Activated T-cell treated with anti-CD3 and anti-CD28 coated beads for 24 hours (primary cell): ENCODE measurements around the gene EEFSEC.

Experiments
- DNase-seq: peaks from one replicate; pipeline ENCODE4 v3.0.0-alpha.2; 2020; ENCODE audit warnings: low read depth

Gene EEFSEC

GRCh38 chr3:128185630-128186447 lies 32.6 kb downstream of the EEFSEC start:
- no peak for DNase-seq

GRCh38 chr3:128187495-128187894 lies 34.2 kb downstream of the EEFSEC start:
- no peak for DNase-seq

DNA sequence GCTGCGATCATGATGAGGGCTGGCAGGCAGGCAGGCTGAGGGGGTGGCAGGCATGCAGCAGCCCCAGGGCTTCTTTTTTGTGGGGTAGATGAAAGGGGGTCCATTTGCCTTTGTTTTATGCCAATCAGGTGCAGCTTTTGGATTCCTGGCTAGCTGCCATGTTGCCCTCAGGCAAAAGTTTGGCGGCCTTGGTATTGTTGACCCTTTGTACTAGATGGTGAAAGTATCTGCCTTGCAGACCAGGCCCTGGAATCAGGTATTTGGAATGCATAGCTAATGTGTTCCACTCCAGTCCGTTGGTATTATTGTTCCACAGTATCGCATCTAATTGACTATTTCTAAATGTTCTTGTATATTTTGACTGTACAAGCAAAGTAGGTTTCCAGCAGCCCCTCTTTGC lies 35.0 kb downstream of the EEFSEC start:
- no peak for DNase-seq

DNA sequence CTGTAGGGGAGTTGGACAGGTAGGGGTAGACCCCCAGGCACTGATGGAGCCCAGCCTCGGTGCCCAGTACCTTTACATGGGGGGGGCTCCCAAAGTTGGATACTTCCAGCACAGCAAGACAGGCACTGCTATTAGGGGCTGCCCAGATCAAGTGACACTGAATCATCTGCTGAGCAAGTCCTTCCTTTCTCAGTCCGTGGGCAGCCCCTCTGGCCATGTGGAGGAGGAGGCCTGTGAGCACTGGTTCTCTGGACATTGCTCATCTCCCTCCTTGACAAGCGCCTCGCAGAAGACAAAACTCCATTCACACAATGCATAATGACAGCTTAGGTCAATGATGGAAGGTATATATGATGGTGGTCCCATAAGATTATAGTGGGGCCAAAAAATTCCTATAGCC lies 35.7 kb downstream of the EEFSEC start:
- DNase-seq = no peak

GRCh38 chr3:128190501-128190900 lies 37.2 kb downstream of the EEFSEC start:
- no peak for DNase-seq

- no peak for DNase-seq
Measured at GRCh38 chr3:128192131-128192530, 38.9 kb downstream of the EEFSEC start.

DNA sequence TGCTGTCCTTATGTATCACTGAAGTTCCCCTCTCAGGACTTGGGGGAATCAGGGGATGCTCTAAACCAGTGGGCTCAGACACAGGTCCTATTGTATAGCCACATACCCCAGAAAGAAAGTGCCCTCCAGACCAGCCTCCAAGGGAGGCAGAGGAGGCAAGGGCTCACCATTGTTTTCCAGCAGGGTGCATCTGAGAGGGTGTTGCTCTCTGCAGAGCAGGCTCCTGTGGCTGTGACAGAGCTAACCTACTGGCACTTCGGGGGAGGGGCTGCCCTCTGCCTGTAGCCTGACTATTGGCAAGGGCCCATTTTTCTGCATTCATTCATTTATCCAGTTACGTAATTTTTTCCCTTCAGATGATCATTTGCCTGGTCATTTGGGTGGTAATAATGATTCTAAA lies 39.9 kb downstream of the EEFSEC start:
- no peak for DNase-seq

GRCh38 chr3:128194843-128195242 lies 41.6 kb downstream of the EEFSEC start:
- no peak for DNase-seq

DNA sequence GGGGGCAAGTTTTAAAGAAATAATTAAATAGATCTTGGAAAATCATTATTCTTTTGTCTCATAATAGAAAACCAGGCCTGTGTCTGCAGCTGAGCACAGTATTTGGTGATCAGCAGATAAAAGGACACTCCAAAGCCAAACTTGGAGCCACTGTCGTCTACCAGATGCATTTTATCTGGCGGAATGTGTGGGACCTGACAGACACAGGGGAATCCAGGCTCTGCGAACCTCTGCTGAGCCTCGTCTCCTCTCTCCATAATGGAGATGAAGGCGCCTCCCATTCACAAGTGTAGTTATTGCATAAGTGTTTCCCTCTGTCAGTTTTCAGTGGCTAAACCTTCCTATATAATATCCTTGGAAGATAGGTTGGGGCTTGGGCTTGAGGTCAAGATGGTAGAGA lies 42.1 kb downstream of the EEFSEC start:
- DNase-seq = no peak

GRCh38 chr3:128195802-128196201 lies 42.5 kb downstream of the EEFSEC start:
- DNase-seq = no peak

DNA sequence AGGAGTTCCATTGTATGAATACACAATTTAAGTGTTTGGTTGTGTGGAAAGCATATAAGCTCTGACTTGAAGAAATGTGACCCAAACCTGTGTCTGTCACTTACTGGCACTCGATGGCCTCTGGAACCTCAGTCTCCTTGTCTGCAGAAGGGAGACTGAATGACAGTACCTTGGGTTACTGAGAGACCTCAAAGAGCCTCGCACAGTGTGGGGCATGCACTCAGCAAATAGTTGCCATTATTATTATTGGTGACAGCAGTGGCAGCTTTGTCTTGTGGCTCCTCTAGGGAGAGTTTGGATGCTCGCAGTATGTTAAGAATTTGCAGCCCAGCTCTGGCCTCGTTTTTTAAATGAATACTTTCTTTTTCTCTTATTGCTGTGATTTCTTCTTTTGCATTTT lies 43.4 kb downstream of the EEFSEC start:
- DNase-seq = no peak

DNA sequence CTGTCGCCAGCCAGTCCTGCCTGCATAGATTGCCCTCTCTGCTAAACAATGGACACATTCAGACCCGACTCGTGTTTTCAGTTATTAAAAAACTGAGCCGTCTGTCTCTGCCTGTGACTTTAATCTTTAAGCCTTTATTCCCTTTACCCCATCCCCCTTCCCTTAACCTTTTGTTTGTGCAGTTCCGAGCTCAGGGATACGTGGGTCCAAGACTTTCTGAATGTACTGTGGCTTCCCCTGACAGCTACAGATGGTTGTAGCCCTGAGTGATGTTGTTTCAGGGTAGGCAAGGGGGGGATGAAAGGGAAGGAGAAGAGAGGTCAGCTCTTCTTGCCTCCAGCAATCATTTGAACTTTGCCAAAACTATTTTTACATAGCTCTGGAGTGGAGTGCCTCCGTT lies 44.6 kb downstream of the EEFSEC start:
- DNase-seq = no peak

DNA sequence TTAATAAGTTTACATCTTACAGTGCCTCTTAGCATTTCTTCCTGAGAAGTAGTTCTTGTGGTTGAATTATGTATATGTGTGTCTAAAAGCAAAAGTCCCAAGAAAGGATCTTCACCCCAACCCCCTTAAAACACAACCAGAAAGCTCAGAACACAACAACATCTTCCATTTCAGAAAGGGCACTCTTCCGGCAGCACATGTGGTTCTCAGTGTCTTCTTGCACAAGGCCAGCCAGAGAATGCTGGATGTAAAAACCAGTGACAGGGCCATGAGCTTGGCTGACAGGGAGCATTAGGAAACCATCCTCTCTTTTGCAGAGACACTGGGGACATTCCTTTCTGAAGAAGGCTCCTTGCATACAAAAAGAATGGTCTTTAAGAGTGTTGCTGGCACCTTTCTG lies 45.0 kb downstream of the EEFSEC start:
- DNase-seq = no peak

DNA sequence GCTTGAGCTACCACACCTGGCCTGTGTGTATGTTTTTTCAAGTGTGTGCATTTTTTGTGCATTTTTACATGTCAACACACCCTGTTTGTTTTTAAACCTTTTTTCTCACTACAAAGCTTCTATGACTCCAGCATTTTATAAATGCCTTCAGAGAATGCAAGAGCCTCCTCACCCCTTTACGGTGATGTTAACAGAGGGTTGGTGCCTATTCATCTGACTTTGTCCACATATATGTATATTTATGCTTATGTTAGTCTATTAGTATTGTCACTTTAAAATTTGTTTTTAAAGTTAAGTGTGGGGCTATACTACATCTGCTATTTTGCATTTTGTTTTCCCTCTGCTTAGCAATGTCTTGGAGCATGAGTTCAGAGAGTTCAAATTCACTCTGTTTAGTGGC lies 45.8 kb downstream of the EEFSEC start:
- DNase-seq = no peak

DNA sequence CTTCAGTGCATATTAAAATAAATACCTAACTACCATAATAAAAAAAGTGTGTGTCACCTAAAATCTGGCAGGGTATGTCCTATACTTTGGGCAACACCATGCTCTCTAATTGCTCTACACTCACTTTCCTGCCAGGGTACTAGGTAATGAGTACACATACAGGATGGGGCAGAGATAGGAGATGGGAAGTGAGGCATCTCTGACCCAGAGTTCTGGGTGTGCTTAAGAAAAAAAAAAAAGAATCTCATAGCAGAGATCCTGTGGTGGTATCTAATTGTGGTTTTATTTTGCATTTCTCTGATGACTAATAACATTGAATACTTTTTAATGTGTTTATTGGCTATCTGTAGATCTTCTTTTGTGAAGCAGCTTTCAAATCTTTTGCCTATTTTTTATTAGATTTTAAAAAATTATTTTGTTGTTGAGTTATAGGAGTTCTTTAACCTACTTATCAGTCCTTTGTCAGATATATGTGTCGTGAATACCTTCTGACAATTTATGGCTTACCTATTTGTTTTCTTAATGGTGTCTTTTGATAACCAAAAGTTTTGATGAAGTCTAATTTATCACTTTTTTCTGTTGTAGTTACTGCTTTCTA lies 48.0 kb downstream of the EEFSEC start:
- DNase-seq = no peak

DNA sequence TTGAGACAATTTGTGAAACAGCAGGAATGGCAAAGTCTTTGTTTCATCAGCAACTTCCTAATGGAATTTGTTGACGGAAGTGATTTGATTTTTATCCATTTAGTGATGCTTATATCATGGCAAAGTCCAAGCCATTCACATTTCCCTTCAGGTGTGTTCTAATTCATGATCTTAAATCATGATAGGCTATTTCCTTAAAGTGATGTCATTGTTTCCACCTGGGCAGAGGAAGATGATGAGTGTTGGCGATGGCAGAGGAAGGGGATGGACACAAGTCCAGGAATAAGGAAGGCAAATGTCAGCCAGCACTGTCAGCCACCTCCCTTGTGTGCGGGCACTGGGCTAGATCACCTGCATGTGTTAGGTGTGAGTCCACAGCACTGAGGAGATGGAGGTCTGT lies 49.9 kb downstream of the EEFSEC start:
- no peak for DNase-seq

DNA sequence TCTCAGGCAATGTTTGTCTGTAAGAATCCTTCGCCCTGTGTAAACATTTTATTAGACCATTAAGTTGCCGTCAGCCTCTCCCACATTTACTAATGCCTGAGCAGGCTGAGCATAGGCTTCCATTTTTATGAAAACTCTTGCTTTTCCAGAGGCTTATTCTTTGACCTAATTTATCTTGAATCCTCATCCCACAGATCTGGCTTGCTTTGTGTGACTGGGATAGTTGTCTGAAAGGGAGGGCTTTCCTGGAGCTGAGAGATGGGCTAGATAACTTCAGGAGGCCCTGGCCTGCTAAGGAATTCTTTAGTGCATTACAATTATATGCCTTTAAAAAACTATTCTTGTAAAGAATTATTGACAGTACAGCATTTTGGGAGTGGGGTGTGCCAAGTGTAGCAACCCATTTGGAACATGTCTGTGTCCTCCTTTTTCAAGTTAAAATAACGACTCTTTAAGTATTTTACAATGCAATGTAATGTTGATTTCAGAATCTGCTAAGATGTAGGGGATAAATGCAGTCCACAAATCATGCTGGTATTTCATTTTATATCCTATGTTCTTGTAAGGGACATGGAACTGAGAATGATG lies 52.4 kb downstream of the EEFSEC start:
- no peak for DNase-seq

DNA sequence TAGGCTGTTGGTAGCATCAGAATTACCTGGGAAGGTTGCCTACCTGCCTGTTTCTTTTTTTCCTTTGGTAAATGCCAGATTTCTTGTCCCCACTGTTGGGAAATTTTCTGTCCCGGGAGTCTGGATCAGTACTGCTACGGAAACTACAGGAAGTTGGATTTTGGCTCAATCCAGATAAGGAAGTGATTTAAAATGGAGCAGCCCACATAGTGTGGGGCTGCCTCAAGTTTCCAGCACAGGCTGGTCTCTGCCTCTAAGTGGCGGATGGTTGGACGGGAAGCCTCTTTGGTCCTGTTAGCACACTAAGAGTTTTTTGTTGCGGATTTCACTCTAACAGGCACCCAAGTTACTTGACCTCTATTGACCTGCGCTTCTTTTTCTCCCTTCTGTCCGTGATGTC lies 54.7 kb downstream of the EEFSEC start:
- no peak for DNase-seq

- DNase-seq = no peak
Measured at GRCh38 chr3:128210711-128211110, 57.4 kb downstream of the EEFSEC start.

- DNase-seq = no peak
Measured at GRCh38 chr3:128214056-128214455, 60.8 kb downstream of the EEFSEC start.

DNA sequence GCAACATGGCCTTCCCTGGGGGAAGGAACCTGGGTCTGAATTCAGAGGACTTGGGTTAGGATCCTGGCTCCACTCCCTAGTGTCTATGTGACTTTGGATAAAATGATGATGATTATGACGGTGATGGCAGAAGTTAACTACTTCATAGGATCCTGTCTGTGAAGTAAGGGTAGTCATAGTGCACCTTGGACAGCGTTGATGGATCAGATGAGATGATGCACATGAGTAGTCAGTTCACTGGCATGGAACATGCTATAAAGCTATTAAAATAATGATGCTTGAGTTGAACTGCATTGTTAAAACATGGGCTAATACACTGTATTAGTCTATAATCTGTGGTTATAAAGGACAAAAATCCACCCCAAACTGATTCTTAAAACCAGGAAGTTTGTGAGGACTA lies 62.0 kb downstream of the EEFSEC start:
- DNase-seq = no peak

DNA sequence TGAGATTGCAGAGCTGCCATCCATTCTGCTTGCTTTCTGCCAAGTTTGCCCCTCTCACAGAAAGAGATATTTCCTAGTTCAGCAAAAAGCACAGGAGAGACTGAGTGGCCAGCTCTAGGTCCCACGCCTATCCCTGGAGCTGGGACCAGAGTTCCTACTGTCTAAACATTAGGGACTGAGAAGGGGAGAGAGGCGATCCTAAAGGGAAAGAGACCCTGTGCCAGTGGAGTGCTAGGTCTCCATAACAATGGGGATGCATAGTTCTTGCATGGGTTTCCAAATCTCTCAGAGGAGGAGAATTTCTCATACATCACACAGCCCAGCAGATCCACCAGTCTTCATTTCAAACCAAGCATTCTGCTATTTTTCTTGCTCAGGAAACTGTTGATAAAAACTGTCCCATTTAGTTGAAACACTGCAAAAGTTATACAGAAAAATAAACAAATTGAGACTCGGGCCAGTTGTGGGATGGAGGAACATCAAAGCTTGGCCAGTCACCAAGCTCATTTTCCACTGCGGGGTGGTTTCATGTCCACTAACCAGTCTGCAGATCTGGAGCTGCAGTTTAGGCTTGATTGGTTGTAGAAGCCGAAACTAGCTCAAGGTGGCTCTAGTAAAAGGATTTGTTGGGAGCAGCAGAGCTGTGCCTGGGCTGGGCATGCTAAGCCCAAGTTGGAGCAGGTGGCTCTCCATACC lies 62.7 kb downstream of the EEFSEC start:
- no peak for DNase-seq
